Astrocyte of the spinal cord (primary cell): ENCODE results near the gene CYP8B1.

Source experiments
- DNase-seq: peaks from one replicate; pipeline ENCODE4 v3.0.0; 2011; ENCODE audit warnings: low read depth, low spot score
- H3K4me3 ChIP-seq: 2 replicates; pipeline ENCODE4 v1.5.1; 2011; ENCODE audit warnings: low read depth, mild to moderate bottlenecking, low read length, moderate library complexity
- CTCF ChIP-seq: IDR thresholded peaks from 2 replicates; pipeline ENCODE4 v1.5.1; 2012; ENCODE audit warnings: low read depth, mild to moderate bottlenecking, low read length, inconsistent platforms
- in situ Hi-C: cut with HindIII; loops from 2 replicates; pipeline ENCODE4 v1.10.0; 2017; ENCODE audit warnings: low sequenced_read_pairs

Gene CYP8B1

GRCh38 chr3:42876940-42877720 is 1.5 kb upstream of the CYP8B1 start:
- in situ Hi-C loops, result no loop called here
- no peak for TF ChIP-seq CTCF
- no peak for DNase-seq
- no peak overlapping the region for H3K4me3 ChIP-seq

GRCh38 chr3:42876401-42876800 is 722 bp upstream of the CYP8B1 start:
- DNase-seq, result no peak
- TF ChIP-seq CTCF, result no peak
- H3K4me3 ChIP-seq, result no peak overlapping the region
- in situ Hi-C loops, result no loop called here

DNA sequence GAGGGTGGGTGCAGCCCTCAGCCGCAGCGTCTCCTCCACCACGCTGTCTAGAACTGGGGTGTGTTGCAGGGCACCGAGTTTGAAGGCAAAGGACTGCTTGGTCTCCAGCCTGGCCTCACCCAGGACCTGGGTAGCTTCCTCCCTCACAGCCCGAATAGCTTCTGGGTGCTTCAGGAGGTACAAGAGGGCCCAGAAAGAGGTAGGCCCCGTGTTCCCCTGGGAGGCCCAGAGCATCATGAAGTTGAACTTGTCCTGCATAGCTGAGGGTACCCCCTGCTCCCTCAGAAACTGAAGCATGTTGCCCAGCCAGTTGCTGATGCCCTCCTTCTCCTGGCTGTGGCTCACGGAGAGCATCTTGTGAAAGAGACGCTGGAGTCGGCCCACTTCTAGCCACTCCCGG is 930 bp downstream of the CYP8B1 start:
- in situ Hi-C loops, result no loop called here
- TF ChIP-seq CTCF, result no peak
- no peak for DNase-seq
- no peak overlapping the region for H3K4me3 ChIP-seq

DNA sequence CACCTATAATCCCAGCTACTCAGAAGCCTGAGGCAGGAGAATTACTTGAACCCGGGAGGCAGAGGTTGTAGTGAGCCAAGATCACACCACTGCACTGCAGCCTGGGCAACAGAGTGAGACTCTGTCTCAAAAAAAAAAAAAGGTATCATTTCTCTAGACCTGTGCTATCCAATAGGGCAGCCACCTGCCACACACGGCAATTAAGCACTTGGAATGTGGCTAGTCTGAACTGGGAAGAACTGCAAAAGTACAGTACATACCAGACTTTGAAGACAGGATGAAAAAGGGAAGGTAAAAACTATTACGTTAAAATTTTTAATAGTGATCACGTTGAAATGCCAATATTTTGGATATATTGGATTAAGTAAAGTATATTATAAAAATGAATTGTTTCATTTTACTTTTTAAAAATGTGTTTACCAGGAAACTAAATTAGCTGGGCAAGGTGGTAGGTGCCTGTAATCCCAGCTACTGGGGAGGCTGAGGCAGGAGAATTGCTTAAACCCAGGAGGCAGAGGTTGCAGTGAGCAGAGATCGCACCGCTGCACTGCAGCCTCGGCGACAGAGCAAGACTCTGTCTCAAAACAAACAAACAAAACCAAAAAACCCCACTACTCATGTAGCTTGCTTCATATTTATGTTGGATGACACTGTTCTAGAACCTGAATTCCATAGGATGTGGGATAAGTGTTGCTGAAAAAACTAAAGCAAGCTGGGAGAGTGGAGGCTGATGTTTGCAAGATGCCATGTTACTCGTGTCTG is 2.3 kb downstream of the CYP8B1 start:
- no peak for DNase-seq
- H3K4me3 ChIP-seq, result no peak overlapping the region
- TF ChIP-seq CTCF, result no peak
- in situ Hi-C loops, result no loop called here

GRCh38 chr3:42872718-42873117 is 3.0 kb downstream of the CYP8B1 start:
- DNase-seq, result no peak
- in situ Hi-C loops, result no loop called here
- H3K4me3 ChIP-seq, result no peak overlapping the region
- no peak for TF ChIP-seq CTCF

- in situ Hi-C loops, result no loop called here
- no peak overlapping the region for H3K4me3 ChIP-seq
- no peak for DNase-seq
- TF ChIP-seq CTCF, result no peak
These were observed 4.0 kb downstream of the CYP8B1 start for GRCh38 chr3:42871592-42872196.
